SK-MEL-5 (cell line): ENCODE results near the gene APEX1. TPM values are rescaled to one million over a fixed set of nuclear protein-coding genes. Genes with fewer than 3 reads are reported as not detected.
"Not testable (repeated sequence)": the region's sequence is repeated elsewhere in the genome, so short reads cannot be mapped to it uniquely, and the experiment has no call there.

Source experiments
- DNase-seq: peaks from one replicate; pipeline ENCODE4 v3.0.0-alpha.2; 2016; ENCODE audit warnings: low read depth, low spot score
- in situ Hi-C: cut with HindIII; loops from 2 replicates; pipeline ENCODE4 v1.10.0; 2016; ENCODE audit warnings: low sequenced_read_pairs, high pct_unique_total_duplicates, low pct_unique_long_range_greater_than_20kb
- total RNA-seq: library from RNA; depleted of rRNA; stranded (reverse); fragments of >200 nt; shearing (Covaris generic); gene quantifications from 2 replicates; pipeline ENCODE4 v1.2.3, GENCODE V29; 2014

APEX1 gene
- total RNA-seq, 1 experiment from 2014 or later: 62.6 TPM

GRCh38 chr14:20429801-20430669, 25.0 kb upstream of the APEX1 start:
- in situ Hi-C loops: no loop called here
- DNase-seq: no peak

GRCh38 chr14:20434701-20435581, 20.1 kb upstream of the APEX1 start:
- no peak for DNase-seq
- in situ Hi-C loops: no loop called here

DNA sequence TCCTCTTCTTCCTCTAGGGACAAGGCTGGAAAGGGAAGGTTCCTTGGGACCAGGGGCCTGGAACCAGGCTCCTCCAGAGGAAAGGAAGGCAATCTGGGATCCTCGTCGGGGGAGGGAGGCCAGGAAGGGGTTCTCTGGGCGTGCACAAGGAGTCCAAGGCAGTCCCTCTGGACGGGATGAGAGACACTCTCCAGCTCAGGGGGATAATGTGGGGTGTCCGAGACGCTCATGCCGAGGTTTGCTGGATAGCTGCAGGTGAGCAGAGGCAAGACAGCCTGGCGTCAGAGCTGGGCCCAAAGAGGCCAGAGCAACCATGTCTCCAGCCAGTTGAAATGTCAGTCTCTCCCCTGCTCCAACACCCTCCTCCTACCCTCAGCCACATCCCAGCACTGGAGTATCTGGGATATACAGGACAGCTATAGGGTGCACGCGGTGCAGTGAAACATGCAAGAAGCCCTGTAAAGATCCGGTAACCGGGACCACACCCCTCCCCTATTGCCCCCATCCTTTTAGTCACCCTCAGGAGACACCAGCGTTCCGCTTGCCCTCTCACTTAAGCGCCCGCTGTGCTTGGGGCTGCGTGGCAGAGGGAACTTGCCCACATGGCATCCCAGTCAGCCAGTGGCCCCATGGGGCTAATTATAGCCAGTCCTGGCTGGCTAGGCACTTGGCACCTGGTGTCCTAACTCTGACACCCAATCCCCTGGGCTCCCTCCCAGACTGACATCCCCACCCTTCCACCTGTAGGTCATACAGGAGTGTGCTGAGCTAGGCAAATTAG, 19.3 kb upstream of the APEX1 start, which contains the start of gene KLHL33:
Gene KLHL33 (minus strand): TSS at position 585 of the 781 bp plus-strand sequence. CDS start 355 bp downstream, at position 230.
- in situ Hi-C loops: no loop called here
- no peak for DNase-seq

DNA sequence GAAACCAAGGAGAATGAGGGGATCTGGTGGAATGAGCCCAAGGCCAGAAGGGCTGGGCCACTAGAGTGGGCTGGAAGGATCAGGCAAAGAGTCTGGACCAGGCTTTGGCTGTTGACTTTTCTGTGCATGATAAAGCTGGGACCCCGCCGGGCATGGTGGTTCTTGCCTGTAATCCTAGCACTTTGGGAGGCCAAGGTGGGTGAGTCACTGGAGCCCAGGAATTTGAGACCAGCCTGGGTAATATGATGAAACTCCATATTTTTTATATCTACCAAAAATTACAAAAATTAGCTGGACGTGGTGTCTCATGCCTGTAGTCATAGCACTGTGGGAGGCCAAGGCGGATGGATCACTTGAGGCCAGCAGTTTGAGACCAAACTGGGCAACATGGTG, 18.7 kb upstream of the APEX1 start:
- in situ Hi-C loops: no loop called here
- no peak for DNase-seq

- in situ Hi-C loops: no loop called here
These were observed 16.4 kb upstream of the APEX1 start for GRCh38 chr14:20438664-20439063.

DNA sequence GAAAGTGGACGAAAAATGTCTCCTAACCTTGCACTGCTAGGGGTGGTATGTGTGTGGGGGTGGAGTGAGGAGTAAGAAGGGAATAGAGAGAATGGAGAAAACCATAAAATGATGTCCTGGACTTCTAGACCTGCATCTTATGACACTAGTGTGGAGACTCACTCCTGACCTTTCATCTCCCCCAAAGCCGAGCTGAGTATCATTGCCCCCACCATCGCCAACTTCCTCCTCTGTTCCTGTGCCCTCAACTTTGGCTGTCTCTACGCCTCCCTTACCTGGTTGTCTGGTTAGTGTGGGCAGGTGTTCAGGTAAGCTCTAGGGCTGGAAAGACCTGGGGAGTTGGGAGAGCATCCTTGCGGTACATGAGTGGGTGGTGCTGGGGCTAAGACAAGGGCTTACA, 14.6 kb upstream of the APEX1 start:
- no peak for DNase-seq
- in situ Hi-C loops: no loop called here

More at GRCh38 chr14:20438664-20439063, 16.4 kb upstream of the APEX1 start:
- no peak for DNase-seq

- in situ Hi-C loops: no loop called here
- no peak for DNase-seq
These were observed 14.1 kb upstream of the APEX1 start for GRCh38 chr14:20440882-20441281.

DNA sequence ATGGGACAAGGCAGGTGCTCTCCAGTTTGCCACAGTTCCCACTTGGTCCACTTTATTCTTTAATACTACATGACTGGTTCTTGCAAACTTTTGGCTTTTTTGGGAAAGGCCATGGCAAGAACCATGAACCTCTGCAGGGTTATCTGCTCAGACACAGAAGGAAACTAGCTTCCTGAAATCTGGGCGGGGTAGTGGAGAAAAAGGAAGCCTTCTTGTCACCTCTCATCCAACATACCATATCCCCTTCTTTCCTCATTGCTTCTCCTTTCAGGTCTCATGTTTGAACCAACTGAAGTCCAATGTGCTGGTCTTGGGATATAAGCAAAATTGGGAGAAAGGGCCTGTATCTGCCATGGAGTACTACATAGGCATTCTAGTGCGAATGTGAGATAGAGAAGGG, 13.6 kb upstream of the APEX1 start:
- DNase-seq: no peak
- in situ Hi-C loops: no loop called here

DNA sequence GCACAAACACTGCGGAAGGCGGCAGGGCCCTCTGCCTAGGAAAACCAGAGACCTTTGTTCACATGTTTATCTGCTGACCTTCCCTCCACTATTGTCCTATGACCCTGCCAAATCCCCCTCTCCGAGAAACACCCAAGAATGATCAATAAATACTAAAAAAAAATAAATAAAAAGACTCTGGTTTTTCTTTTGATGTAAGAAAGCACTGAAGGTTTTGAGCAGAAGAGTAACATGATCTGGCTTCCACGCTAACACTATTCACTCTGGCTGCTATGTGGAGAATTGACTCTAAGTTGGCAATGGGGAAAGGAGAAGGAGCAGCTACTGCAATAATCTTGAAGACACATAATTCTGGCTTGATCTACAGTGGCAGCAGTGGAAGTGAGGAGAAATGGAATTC, 11.4 kb upstream of the APEX1 start:
- DNase-seq, in situ Hi-C loops: not testable (repeated sequence)

DNA sequence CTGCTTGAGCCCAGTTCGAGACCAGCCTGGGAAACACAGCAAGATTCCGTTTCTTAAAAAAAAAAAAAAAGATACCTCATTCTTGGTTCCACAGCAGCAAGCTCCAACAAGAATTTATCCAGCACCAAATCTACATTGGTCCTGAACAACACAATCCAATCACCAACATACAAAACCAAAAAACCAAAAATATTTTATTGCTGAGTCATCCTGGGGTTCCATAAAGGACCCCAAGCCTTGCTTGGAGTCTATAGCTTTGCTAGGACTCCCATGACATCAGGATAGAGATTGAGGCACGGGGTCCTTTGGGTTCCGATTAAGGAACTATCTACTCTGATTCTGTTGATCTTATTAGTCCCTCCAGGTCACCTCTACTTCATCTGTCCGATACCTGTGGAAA, 8.1 kb upstream of the APEX1 start:
- DNase-seq: no peak
- in situ Hi-C loops: no loop called here

- in situ Hi-C loops, DNase-seq: not testable (repeated sequence)
These were observed 2.2 kb upstream of the APEX1 start for GRCh38 chr14:20452831-20453230.

- DNase-seq: no peak
- in situ Hi-C loops: no loop called here
These were observed 602 bp downstream of the APEX1 start for GRCh38 chr14:20455355-20456300.

- DNase-seq: no peak
- in situ Hi-C loops: no loop called here
These were observed 1.9 kb downstream of the APEX1 start for GRCh38 chr14:20456971-20457370.

DNA sequence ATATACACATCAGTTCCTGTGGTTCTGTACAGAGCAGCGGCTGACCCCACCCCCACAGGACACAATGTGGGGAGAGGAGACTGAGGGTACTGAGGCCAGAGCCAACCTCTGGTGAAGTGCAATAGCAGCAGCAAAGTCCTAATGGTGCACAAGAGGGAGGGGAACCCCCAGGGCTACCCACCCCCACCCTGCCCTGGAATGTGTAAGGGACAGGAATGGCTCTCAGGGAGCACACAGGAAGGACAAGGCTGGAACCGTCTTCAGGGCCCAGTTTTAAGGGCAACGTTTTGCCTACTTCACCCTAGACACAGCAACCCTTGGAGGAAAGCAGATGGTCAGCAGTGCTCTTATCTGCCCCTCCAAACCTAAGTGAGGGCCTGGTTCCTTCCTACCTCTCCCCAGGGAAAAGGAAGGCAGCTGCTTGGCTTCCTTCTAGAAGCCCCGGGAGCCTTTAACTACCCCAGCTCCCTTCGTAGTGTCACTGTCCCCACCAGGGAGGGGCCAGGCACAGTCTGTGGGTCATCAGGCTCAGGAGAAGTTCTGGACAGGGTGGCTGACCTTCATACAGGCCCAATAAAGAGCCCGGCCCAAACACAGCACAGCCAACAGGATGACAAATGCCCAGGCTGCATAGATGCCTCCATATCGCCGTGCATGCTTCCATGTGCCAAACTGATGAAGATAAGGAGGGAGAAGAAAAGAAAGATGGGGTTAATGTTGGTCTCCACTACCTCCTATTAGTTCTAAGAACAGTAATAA, 3.2 kb downstream of the APEX1 start:
- in situ Hi-C loops: no loop called here
- no peak for DNase-seq

- in situ Hi-C loops: no loop called here
- DNase-seq: no peak
These were observed 5.6 kb downstream of the APEX1 start for GRCh38 chr14:20460458-20461224.
